Esophagus muscularis mucosa (tissue), 4 donors: ENCODE measurements around the gene GALNS.

ENCODE experiments used
- CTCF ChIP-seq, 3 experiments: fragments of 200-600 bp in 2 of 3; fragments of 450-650 bp in 1 of 3; sonication (generic) in 2 of 3; IDR thresholded peaks; one replicate each; pipeline ENCODE4 v1.5.1; 2017 to 2019; ENCODE audit warnings: antibody characterized with exemption in 3 of 3, mild to moderate bottlenecking in 2 of 3, moderate library complexity in 1 of 3
- EP300 ChIP-seq: sonication (generic); formaldehyde crosslinking; IDR thresholded peaks from one replicate; pipeline ENCODE4 v1.6.1; 2017; ENCODE audit warnings: antibody characterized with exemption
- POLR2A ChIP-seq: fragments of 450-650 bp; IDR thresholded peaks from one replicate; pipeline ENCODE4 v1.6.1; 2017; ENCODE audit warnings: antibody characterized with exemption, moderate library complexity, mild to moderate bottlenecking, low read depth
- POLR2AphosphoS5 ChIP-seq, 2 donors: sonication (generic); formaldehyde crosslinking; IDR thresholded peaks; one replicate each; pipeline ENCODE4 v1.6.1; 2017; ENCODE audit warnings: antibody characterized with exemption in 2 of 2

- no peak for TF ChIP-seq POLR2A
- TF ChIP-seq CTCF (IDR thresholded peaks at IDR 0.05), result no peak
- TF ChIP-seq POLR2AphosphoS5 (IDR thresholded peaks at IDR 0.05), result no peak
- no peak for TF ChIP-seq EP300
Measured at GRCh38 chr16:88838566-88838965, 18.2 kb downstream of the GALNS start.
